GM12864 (cell line): ENCODE measurements around the gene STPG2.

Experiments
- DNase-seq: peaks from one replicate; pipeline ENCODE4 v3.0.0-alpha.2; 2011; ENCODE audit warnings: low read depth
- H3K4me3 ChIP-seq: 2 replicates; pipeline ENCODE4 v1.5.1; 2011; ENCODE audit warnings: mild to moderate bottlenecking, low read depth, low read length, control low read depth
- TF ChIP-seq, protein P1 (sequence below): IDR thresholded peaks from 2 replicates; pipeline ENCODE4 v1.5.1; 2011; ENCODE audit warnings: low read depth, mild to moderate bottlenecking, moderate library complexity, low read length, control low read depth, inconsistent platforms; ENCODE audit errors: missing control alignments

The STPG2 gene

GRCh38 chr4:97752599-97752998, 390.7 kb downstream of the STPG2 start:
- TF ChIP-seq, protein P1, sequence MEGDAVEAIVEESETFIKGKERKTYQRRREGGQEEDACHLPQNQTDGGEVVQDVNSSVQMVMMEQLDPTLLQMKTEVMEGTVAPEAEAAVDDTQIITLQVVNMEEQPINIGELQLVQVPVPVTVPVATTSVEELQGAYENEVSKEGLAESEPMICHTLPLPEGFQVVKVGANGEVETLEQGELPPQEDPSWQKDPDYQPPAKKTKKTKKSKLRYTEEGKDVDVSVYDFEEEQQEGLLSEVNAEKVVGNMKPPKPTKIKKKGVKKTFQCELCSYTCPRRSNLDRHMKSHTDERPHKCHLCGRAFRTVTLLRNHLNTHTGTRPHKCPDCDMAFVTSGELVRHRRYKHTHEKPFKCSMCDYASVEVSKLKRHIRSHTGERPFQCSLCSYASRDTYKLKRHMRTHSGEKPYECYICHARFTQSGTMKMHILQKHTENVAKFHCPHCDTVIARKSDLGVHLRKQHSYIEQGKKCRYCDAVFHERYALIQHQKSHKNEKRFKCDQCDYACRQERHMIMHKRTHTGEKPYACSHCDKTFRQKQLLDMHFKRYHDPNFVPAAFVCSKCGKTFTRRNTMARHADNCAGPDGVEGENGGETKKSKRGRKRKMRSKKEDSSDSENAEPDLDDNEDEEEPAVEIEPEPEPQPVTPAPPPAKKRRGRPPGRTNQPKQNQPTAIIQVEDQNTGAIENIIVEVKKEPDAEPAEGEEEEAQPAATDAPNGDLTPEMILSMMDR: no peak
- H3K4me3 ChIP-seq: no peak overlapping the region
- no peak for DNase-seq

- no peak overlapping the region for H3K4me3 ChIP-seq
- TF ChIP-seq, protein P1: no peak
- no peak for DNase-seq
Observed at GRCh38 chr4:97747945-97748344, 395.3 kb downstream of the STPG2 start.

DNA sequence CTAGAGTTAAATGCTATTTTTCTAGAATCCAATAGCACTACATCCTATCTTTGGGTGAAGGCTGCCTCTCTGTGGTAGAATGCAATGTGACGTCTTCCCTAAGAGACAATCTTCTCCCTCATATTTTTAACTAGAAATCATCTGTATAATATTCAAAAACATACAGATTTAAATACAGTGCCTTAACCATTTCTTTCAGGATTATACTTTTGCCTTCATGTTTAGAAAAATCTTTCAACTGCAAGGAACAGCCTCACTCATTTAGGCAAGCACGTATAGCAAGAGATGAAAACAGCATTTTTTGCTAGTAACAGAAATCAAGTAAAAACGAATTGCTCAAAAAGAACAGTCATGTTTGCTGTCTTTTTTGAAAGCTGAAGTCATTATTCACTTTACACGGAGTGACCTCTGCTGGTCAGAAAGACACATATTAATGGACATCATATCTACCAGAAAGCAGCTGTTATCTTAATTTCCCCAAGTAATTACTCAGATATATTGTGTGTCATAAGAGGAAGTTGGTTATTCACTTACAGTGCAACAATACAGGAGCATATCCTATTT, 422.3 kb downstream of the STPG2 start:
- H3K4me3 ChIP-seq: no peak overlapping the region
- TF ChIP-seq, protein P1: no peak
- DNase-seq: no peak

DNA sequence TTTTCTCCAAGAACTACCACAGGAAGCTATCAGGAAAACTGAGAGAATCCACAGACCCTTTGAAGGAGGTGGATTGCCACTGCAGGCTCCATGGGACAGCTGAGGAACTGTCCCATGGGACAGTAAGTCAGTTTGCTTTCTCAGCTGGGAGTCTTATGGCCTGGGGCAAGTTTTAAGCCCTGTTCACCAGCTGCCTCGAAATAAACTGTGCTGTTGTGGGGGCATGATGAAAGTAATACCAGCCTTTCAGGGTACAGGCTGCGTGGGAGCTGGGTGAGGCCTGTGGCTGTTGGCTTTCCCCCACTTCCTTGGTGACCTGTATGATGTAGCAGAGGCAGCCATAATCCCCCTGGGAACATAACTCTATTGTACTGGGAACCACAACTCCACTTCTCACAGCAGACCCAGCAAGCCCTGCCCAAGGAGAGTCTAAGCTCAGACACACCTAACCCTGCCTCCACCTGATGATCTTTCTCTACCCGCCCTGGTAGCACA, 452.1 kb downstream of the STPG2 start:
- H3K4me3 ChIP-seq: no peak overlapping the region
- TF ChIP-seq, protein P1: no peak
- no peak for DNase-seq

DNA sequence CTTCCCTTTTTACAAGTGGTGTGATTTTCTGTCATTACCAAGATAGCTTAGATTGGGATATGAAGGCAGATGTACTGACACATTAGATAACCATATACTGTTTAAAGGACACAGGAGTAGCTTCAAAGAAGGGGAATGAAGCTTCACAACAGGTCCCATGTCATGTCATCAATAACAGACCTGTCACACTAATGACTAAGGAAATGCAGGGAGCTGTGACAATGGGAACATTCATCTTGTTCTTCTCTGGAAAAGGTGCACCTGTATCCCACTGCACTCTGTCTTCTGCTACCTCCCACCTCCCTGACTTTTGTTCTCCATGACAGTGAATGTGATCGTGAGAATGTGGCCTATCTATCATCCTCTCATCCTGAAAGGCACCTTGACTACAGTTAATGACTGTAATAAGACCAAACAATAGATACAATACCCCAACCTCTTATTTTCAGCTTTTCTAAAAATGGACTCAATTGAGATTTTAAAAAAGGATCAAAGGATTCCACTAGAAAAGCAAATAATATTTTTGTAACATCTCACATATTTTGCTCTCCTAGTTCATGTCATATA, 472.5 kb downstream of the STPG2 start:
- TF ChIP-seq, protein P1: no peak
- DNase-seq: no peak
- no peak overlapping the region for H3K4me3 ChIP-seq

DNA sequence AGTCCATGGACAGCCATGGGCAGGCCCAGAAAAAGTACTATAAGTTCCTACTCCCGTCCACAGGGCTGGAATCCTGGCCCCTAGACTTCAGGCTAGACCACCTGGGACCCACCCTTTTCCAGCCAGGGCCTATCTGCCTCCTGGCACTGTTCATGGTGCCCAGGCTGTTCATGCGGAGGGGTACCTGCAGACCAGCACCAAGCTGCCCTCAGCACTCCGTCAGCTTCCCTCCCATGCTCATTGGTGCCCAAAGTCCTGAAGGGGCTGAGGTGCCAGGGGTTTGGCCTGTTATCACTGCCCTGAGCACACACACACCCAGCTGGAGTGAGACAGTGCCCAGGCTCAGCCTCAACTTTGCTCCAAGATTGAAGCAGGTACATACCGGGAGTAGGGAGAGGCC, 477.7 kb downstream of the STPG2 start:
- no peak overlapping the region for H3K4me3 ChIP-seq
- TF ChIP-seq, protein P1: no peak
- no peak for DNase-seq

DNA sequence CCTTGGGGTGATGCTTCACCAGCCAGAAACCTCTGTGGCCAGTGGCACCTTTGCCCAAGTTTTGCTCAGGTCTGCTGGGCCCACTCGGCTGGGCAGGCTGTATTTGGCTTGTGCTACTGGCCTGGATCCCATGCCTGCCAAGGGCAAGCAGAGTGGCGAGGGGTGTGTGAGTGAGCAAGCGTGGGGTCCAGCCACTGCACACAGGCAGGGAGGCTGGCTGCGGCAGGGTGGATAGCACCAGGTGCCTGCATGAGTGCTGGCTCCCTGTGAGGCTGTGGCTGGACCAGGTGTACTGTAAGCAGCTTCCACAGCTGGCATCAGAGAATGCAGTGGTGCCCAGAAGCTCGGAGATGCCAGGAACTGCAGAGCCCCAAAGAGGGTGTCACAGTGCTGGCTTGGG, 478.5 kb downstream of the STPG2 start:
- TF ChIP-seq, protein P1: no peak
- DNase-seq: no peak
- no peak overlapping the region for H3K4me3 ChIP-seq
